WTC11 (cell line): ENCODE measurements around the gene PER1. TPM values are rescaled to one million over a fixed set of nuclear protein-coding genes. Genes with fewer than 3 reads are reported as not detected.

Source experiments
- ATAC-seq: fragments of 200-7000 bp; cut with Tn5 transposase; 2 replicates; pipeline ENCODE4 v1.10.0; 2021; ENCODE audit warnings: mild to moderate bottlenecking, moderate library complexity
- CTCF ChIA-PET: fragments of 300-600 bp; sonication (Branson Sonifier 250); formaldehyde crosslinking; loops from one replicate; lab custom pipeline; 2021; ENCODE audit warnings: antibody characterized with exemption; lab: Charles Lee
- POLR2A ChIA-PET: fragments of 350-600 bp; sonication (Branson Sonifier 250); formaldehyde crosslinking; loops from one replicate; lab custom pipeline; 2021; ENCODE audit warnings: antibody characterized with exemption; lab: Charles Lee
- DNase-seq: peaks from one replicate; pipeline ENCODE4 v3.0.0; 2021; ENCODE audit warnings: low spot score
- H3K27ac Mint-ChIP-seq: 2 replicates; pipeline ENCODE4 v1.8.0; 2021; ENCODE audit warnings: mixed read lengths
- H3K27me3 Mint-ChIP-seq: 2 replicates; pipeline ENCODE4 v1.8.0; 2021; ENCODE audit warnings: low read depth, mild to moderate bottlenecking, moderate library complexity, mixed read lengths
- H3K36me3 Mint-ChIP-seq: 2 replicates; pipeline ENCODE4 v1.8.0; 2021; ENCODE audit warnings: mixed read lengths
- H3K4me1 Mint-ChIP-seq: 2 replicates; pipeline ENCODE4 v1.8.0; 2022; ENCODE audit warnings: mixed read lengths
- H3K4me3 Mint-ChIP-seq: 2 replicates; pipeline ENCODE4 v1.8.0; 2021; ENCODE audit warnings: mild to moderate bottlenecking, moderate library complexity, mixed read lengths
- H3K9me3 Mint-ChIP-seq: 2 replicates; pipeline ENCODE4 v1.8.0; 2021; ENCODE audit warnings: mixed read lengths
- CREB1 ChIP-seq: sonication (generic); formaldehyde crosslinking; IDR thresholded peaks from 2 replicates; pipeline ENCODE4 v1.8.0; 2023; ENCODE audit warnings: mild to moderate bottlenecking, missing genetic modification reagents
- EMX1 ChIP-seq: fragments of 250-450 bp; sonication (Bioruptor Pico); IDR thresholded peaks from 2 replicates; pipeline ENCODE4 v1.8.0; 2021; ENCODE audit warnings: mild to moderate bottlenecking
- FOXK1 ChIP-seq: sonication (generic); formaldehyde crosslinking; IDR thresholded peaks from 2 replicates; pipeline ENCODE4 v1.8.0; 2022; ENCODE audit warnings: mild to moderate bottlenecking, moderate library complexity, missing genetic modification reagents
- FOXP1 ChIP-seq: sonication (generic); formaldehyde crosslinking; IDR thresholded peaks from 2 replicates; pipeline ENCODE4 v1.8.0; 2022; ENCODE audit warnings: missing genetic modification reagents, mild to moderate bottlenecking, moderate library complexity, borderline replicate concordance
- FOXP4 ChIP-seq: sonication (generic); formaldehyde crosslinking; IDR thresholded peaks from 2 replicates; pipeline ENCODE4 v1.8.0; 2022; ENCODE audit warnings: mild to moderate bottlenecking, missing genetic modification reagents
- GABPB1 ChIP-seq: sonication (generic); formaldehyde crosslinking; IDR thresholded peaks from 2 replicates; pipeline ENCODE4 v1.8.1; 2023; ENCODE audit warnings: mild to moderate bottlenecking, missing genetic modification reagents
- GRHL2 ChIP-seq: fragments of 250-450 bp; sonication (Bioruptor Pico); IDR thresholded peaks from 2 replicates; pipeline ENCODE4 v1.8.0; 2022; ENCODE audit warnings: mild to moderate bottlenecking, moderate library complexity; ENCODE audit not compliant: insufficient replicate concordance, severe bottlenecking
- GTF2I ChIP-seq: fragments of 250-450 bp; sonication (Bioruptor Pico); conservative IDR thresholded peaks from 2 replicates; pipeline ENCODE4 v1.4.0; 2021; ENCODE audit warnings: mild to moderate bottlenecking
- HMGA2 ChIP-seq: fragments of 250-450 bp; sonication (Bioruptor Pico); IDR thresholded peaks from 2 replicates; pipeline ENCODE4 v1.4.0; 2021; ENCODE audit warnings: mild to moderate bottlenecking, moderate library complexity
- JAZF1 ChIP-seq: fragments of 250-450 bp; sonication (Bioruptor Pico); IDR thresholded peaks from 2 replicates; pipeline ENCODE4 v1.9.0; 2021; ENCODE audit warnings: moderate library complexity, mild to moderate bottlenecking, inconsistent platforms
- MAX ChIP-seq: sonication (generic); formaldehyde crosslinking; IDR thresholded peaks from 2 replicates; pipeline ENCODE4 v1.8.0; 2022; ENCODE audit warnings: mild to moderate bottlenecking, missing genetic modification reagents
- MYBL2 ChIP-seq: sonication (generic); formaldehyde crosslinking; IDR thresholded peaks from 2 replicates; pipeline ENCODE4 v1.8.1; 2023; ENCODE audit warnings: mild to moderate bottlenecking, moderate library complexity, missing genetic modification reagents
- NFATC4 ChIP-seq: fragments of 250-450 bp; sonication (Bioruptor Pico); IDR thresholded peaks from 2 replicates; pipeline ENCODE4 v1.9.0; 2021; ENCODE audit warnings: mild to moderate bottlenecking
- PRRX2 ChIP-seq: fragments of 250-450 bp; sonication (Bioruptor Pico); IDR thresholded peaks from 2 replicates; pipeline ENCODE4 v1.8.0; 2021; ENCODE audit warnings: mild to moderate bottlenecking
- RELA ChIP-seq: sonication (generic); formaldehyde crosslinking; IDR thresholded peaks from 2 replicates; pipeline ENCODE4 v1.8.1; 2022; ENCODE audit warnings: missing genetic modification reagents, mild to moderate bottlenecking, borderline replicate concordance
- ZNF281 ChIP-seq: sonication (generic); formaldehyde crosslinking; IDR thresholded peaks from 2 replicates; pipeline ENCODE4 v1.8.0; 2023; ENCODE audit warnings: mild to moderate bottlenecking, missing genetic modification reagents
- ZNF416 ChIP-seq: fragments of 250-450 bp; sonication (Bioruptor Pico); IDR thresholded peaks from 2 replicates; pipeline ENCODE4 v1.9.0; 2021; ENCODE audit warnings: mild to moderate bottlenecking, inconsistent platforms
- total RNA-seq: library from RNA; stranded (reverse); gene quantifications from 3 replicates; pipeline ENCODE4 v1.2.3, GENCODE V29; 2021
- TF ChIP-seq, protein P1 (sequence below): sonication (generic); formaldehyde crosslinking; IDR thresholded peaks from 2 replicates; pipeline ENCODE4 v1.8.1; 2023; ENCODE audit warnings: mild to moderate bottlenecking, missing genetic modification reagents, borderline replicate concordance
- TF ChIP-seq, protein P2 (sequence below): fragments of 250-450 bp; sonication (Bioruptor Pico); conservative IDR thresholded peaks from 2 replicates; pipeline ENCODE4 v1.9.0; 2021; ENCODE audit warnings: mild to moderate bottlenecking

Gene PER1
- total RNA-seq, 1 experiment from 2014 or later, result 46.9 TPM

DNA sequence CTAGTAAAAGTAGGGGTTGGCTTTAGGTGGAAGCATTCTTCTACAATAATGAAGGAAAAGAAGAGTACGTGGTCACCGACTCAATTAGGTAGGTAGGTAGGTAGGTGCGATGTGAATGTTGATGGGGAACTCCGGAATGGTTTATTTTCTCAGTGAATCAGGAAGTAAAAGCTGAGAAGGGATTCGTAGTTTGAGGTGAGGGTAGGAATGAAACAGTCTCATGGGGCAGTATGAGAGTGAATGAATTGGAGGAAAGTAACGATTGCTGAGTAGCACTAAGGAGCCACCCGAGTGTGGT is 13.9 kb downstream of the PER1 start (continued):
- TF ChIP-seq FOXP4 (CRISPR knock-in tag) (no peak), ZNF416 (no peak), GTF2I (CRISPR knock-in tag) (no peak), MAX (CRISPR knock-in tag) (no peak), RELA (CRISPR knock-in tag) (no peak)

GRCh38 chr17:8137645-8138373 is 14.4 kb downstream of the PER1 start:
- H3K4me1 Mint-ChIP-seq, result peaks cover 18% of the 10 kb centered on the region
- no peak for ATAC-seq

More at GRCh38 chr17:8137645-8138373, 14.4 kb downstream of the PER1 start:
- no peaks in the 10 kb centered on the region for H3K9me3 Mint-ChIP-seq
- H3K27ac Mint-ChIP-seq, result no peak overlapping the region
- no peak for DNase-seq
- ChIA-PET CTCF (interaction anchor here (0.6 to 3.6 kb wide), 15 partner anchors 10 to 950 kb away, joined by 3 to 25 read pairs (median 5); partner anchors contain the start of genes ALOXE3 and HES7), POLR2A (interaction anchor here (1.0 to 1.2 kb wide), 3 partner anchors 17 to 72 kb away, joined by 3 to 4 read pairs (median 4); partner anchors contain the start of gene AURKB)
- peaks cover 8% of the 10 kb centered on the region for H3K36me3 Mint-ChIP-seq
- no peak overlapping the region for H3K4me3 Mint-ChIP-seq
- H3K27me3 Mint-ChIP-seq, result no peaks in the 10 kb centered on the region; the same call in 1 of the 2 replicates
- TF ChIP-seq HMGA2 (CRISPR knock-in tag), result no peak
- TF ChIP-seq GABPB1 (CRISPR knock-in tag), result no peak
- TF ChIP-seq, protein P1, sequence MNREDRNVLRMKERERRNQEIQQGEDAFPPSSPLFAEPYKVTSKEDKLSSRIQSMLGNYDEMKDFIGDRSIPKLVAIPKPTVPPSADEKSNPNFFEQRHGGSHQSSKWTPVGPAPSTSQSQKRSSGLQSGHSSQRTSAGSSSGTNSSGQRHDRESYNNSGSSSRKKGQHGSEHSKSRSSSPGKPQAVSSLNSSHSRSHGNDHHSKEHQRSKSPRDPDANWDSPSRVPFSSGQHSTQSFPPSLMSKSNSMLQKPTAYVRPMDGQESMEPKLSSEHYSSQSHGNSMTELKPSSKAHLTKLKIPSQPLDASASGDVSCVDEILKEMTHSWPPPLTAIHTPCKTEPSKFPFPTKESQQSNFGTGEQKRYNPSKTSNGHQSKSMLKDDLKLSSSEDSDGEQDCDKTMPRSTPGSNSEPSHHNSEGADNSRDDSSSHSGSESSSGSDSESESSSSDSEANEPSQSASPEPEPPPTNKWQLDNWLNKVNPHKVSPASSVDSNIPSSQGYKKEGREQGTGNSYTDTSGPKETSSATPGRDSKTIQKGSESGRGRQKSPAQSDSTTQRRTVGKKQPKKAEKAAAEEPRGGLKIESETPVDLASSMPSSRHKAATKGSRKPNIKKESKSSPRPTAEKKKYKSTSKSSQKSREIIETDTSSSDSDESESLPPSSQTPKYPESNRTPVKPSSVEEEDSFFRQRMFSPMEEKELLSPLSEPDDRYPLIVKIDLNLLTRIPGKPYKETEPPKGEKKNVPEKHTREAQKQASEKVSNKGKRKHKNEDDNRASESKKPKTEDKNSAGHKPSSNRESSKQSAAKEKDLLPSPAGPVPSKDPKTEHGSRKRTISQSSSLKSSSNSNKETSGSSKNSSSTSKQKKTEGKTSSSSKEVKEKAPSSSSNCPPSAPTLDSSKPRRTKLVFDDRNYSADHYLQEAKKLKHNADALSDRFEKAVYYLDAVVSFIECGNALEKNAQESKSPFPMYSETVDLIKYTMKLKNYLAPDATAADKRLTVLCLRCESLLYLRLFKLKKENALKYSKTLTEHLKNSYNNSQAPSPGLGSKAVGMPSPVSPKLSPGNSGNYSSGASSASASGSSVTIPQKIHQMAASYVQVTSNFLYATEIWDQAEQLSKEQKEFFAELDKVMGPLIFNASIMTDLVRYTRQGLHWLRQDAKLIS (CRISPR knock-in tag), result no peak
- TF ChIP-seq CREB1 (CRISPR knock-in tag), result no peak
- TF ChIP-seq ZNF281 (CRISPR knock-in tag), result no peak
- no peak for TF ChIP-seq PRRX2 (CRISPR knock-in tag)
- TF ChIP-seq EMX1, result no peak
- no peak for TF ChIP-seq GTF2I (CRISPR knock-in tag)
- TF ChIP-seq GRHL2, result no peak
- TF ChIP-seq JAZF1 (CRISPR knock-in tag), result no peak
- TF ChIP-seq, protein P2, sequence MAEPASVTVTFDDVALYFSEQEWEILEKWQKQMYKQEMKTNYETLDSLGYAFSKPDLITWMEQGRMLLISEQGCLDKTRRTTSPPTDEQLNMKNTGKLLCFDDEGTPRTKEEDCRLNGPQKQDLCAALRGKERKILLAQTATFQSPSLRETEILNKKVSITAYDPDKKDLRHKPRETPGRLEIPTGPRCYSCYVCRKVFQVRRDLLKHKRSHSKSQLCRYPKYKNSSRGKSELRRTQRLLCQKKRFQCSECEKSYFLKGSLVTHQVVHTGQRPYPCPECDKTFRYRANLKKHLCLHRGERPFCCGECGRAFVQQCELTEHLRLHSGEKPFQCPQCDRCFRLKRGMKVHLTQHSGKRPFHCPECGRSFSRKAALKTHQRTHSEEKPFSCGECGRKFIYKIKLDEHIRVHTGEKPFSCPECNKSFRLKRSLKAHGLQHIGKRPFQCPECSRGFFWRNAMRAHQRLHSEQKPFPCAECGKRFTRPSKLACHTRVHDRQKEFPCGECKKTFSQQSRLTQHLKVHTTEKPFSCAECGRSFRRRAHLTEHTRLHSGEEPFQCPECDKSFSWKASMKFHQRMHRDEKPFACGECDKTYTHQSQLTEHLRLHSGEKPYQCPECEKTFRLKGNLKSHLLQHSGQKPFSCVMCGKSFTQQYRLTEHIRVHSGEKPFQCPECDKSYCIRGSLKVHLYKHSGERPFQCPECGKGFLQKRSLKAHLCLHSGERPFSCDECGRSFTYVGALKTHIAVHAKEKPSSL (CRISPR knock-in tag), result no peak
- TF ChIP-seq MYBL2 (CRISPR knock-in tag), result no peak
- no peak for TF ChIP-seq FOXK1 (CRISPR knock-in tag)
- TF ChIP-seq NFATC4 (CRISPR knock-in tag), result no peak
- no peak for TF ChIP-seq FOXP1 (CRISPR knock-in tag)
